Measurements from ENCODE around the gene NEGR1. TPM values are rescaled to one million over a fixed set of nuclear protein-coding genes. Genes with fewer than 3 reads are reported as not detected.

The NEGR1 gene
- total RNA-seq, 2 experiments from 2014 or later = not detected

DNA sequence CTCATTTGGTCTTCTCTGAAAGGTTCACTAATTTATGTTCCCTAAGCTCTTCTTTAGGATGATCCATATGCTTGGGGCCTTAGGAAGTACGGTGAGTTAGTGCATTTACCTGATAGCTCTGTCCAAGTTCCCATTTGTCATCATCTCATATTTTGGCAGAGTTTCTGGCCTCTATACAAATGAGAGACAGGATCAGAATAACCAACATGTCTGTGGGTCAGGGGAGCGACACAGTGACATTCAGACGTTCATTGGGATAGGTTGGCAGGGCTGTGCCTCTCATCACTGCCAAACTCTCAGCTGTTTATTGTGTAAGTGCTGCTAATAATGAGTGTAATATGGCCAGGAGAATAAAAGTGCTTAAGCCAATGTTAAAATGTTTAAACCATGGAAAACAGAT is 640.4 kb downstream of the NEGR1 start:
- no TSS peak for BruUV-seq (replicated peaks)
- no peak for DNase-seq (ENCODE audit: low spot score)
- Histone ChIP-seq H3K4me3 (ENCODE audit: low read depth, low read length, poor library complexity, severe bottlenecking) (no peak overlapping the region), H3K79me2 (ENCODE audit: insufficient read depth, low read depth, low read length) (no peaks in the 10 kb centered on the region), H3K9me3 (ENCODE audit: low read length) (no peaks in the 10 kb centered on the region), H3K4me1 (ENCODE audit: insufficient read depth, low read length, poor library complexity, severe bottlenecking) (no peaks in the 10 kb centered on the region), H3K4me2 (ENCODE audit: low read length) (no peak overlapping the region), H3K36me3 (ENCODE audit: insufficient read depth, low read length) (no peaks in the 10 kb centered on the region), H4K20me1 (ENCODE audit: insufficient read depth, low read length) (no peaks in the 10 kb centered on the region), H2AFZ (ENCODE audit: low read length) (no peak overlapping the region), H3K9me2 (ENCODE audit: insufficient read depth, low read length) (no peaks in the 10 kb centered on the region), H3K27ac (ENCODE audit: low read depth, low read length, poor library complexity, severe bottlenecking) (no peak overlapping the region)
- POLR2A ChIA-PET = no interaction called here
- intact Hi-C loops (cut with micrococcal nuclease; ENCODE audit: unreplicated experiment) = no loop called here
- CTCF ChIA-PET (ENCODE audit: unreplicated experiment) = no interaction called here
- TF ChIP-seq EZH2phosphoT487 (IDR thresholded peaks at IDR 0.05; ENCODE audit: borderline replicate concordance, low read depth, low read length) (no peak), CTCF (conservative IDR thresholded peaks at IDR 0.05; ENCODE audit: low read length) (no peak)

DNA sequence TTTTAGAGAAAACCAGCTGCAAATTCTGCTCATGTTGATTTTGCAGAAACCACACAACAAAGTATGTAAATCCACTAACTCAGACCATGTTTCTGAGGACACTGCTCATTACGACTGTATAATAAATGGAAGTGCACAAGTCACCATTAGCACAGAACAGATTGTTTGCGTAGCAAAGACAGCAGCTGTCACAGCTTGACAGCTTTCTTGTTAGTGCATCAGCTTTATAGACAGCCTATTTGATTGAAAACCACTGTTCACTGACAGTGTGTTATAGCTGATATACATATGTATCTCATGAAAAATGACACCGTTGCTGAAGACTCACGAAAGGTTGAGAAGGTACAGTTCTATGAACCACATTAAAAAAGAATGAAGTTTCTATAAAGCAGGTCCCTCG is 641.3 kb downstream of the NEGR1 start:
- Histone ChIP-seq H3K9me2 (ENCODE audit: insufficient read depth, low read length) (no peaks in the 10 kb centered on the region), H3K27ac (ENCODE audit: low read depth, low read length, poor library complexity, severe bottlenecking) (no peak overlapping the region), H3K36me3 (ENCODE audit: insufficient read depth, low read length) (no peaks in the 10 kb centered on the region), H3K79me2 (ENCODE audit: insufficient read depth, low read depth, low read length) (no peaks in the 10 kb centered on the region), H2AFZ (ENCODE audit: low read length) (no peak overlapping the region), H3K4me3 (ENCODE audit: low read depth, low read length, poor library complexity, severe bottlenecking) (no peak overlapping the region), H3K4me1 (ENCODE audit: insufficient read depth, low read length, poor library complexity, severe bottlenecking) (no peaks in the 10 kb centered on the region), H4K20me1 (ENCODE audit: insufficient read depth, low read length) (no peaks in the 10 kb centered on the region), H3K9me3 (ENCODE audit: low read length) (no peaks in the 10 kb centered on the region), H3K4me2 (ENCODE audit: low read length) (no peak overlapping the region)
- TF ChIP-seq EZH2phosphoT487 (IDR thresholded peaks at IDR 0.05; ENCODE audit: borderline replicate concordance, low read depth, low read length) (no peak), CTCF (conservative IDR thresholded peaks at IDR 0.05; ENCODE audit: low read length) (no peak)
- CTCF ChIA-PET (ENCODE audit: unreplicated experiment) = no interaction called here
- POLR2A ChIA-PET = interaction anchor here (0.5 kb wide), 1 partner anchor 375 kb away, joined by 3 read pairs; no protein-coding TSS in a partner anchor
- DNase-seq (ENCODE audit: low spot score) = no peak
- no TSS peak for BruUV-seq (replicated peaks)
- intact Hi-C loops (cut with micrococcal nuclease; ENCODE audit: unreplicated experiment) = no loop called here

- ChIA-PET CTCF (ENCODE audit: unreplicated experiment) (no interaction called here), POLR2A (no interaction called here)
- Histone ChIP-seq H3K4me1 (ENCODE audit: insufficient read depth, low read length, poor library complexity, severe bottlenecking) (no peaks in the 10 kb centered on the region), H3K4me2 (ENCODE audit: low read length) (no peak overlapping the region), H3K79me2 (ENCODE audit: insufficient read depth, low read depth, low read length) (no peaks in the 10 kb centered on the region), H2AFZ (ENCODE audit: low read length) (no peak overlapping the region), H3K27ac (ENCODE audit: low read depth, low read length, poor library complexity, severe bottlenecking) (no peak overlapping the region), H3K36me3 (ENCODE audit: insufficient read depth, low read length) (no peaks in the 10 kb centered on the region), H3K4me3 (ENCODE audit: low read depth, low read length, poor library complexity, severe bottlenecking) (no peak overlapping the region), H4K20me1 (ENCODE audit: insufficient read depth, low read length) (no peaks in the 10 kb centered on the region), H3K9me3 (ENCODE audit: low read length) (no peaks in the 10 kb centered on the region), H3K9me2 (ENCODE audit: insufficient read depth, low read length) (no peaks in the 10 kb centered on the region)
- TF ChIP-seq CTCF (conservative IDR thresholded peaks at IDR 0.05; ENCODE audit: low read length) = no peak
- no peak for TF ChIP-seq EZH2phosphoT487 (IDR thresholded peaks at IDR 0.05; ENCODE audit: borderline replicate concordance, low read depth, low read length)
- intact Hi-C loops (cut with micrococcal nuclease; ENCODE audit: unreplicated experiment) = no loop called here
- no TSS peak for BruUV-seq (replicated peaks)
- DNase-seq (ENCODE audit: low spot score) = no peak
Observed at GRCh38 chr1:71640116-71640515, 642.2 kb downstream of the NEGR1 start.

All from OCI-LY7 (cell line).